CD4-positive, alpha-beta T cell treated with Interleukin-1 beta for 1 hour (primary cell): Measurements from ENCODE around the gene UBALD2.
"Not testable (repeated sequence)": the region's sequence is repeated elsewhere in the genome, so short reads cannot be mapped to it uniquely, and the experiment has no call there.

ENCODE experiments used
- DNase-seq, 2 donors: peaks; one replicate each; pipeline ENCODE4 v3.0.0-alpha.2; 2020 to 2022

The UBALD2 gene

GRCh38 chr17:76264755-76265623 is at the start of gene UBALD2:
Gene UBALD2, plus strand, starts transcription at chr17:76265348. Its CDS starts 158 bp downstream, at chr17:76265506.
- DNase-seq = peak; percentile 99

- DNase-seq = no peak
These were observed 48.1 kb upstream of the UBALD2 start for GRCh38 chr17:76217081-76217480.

GRCh38 chr17:76219670-76220383 is 45.3 kb upstream of the UBALD2 start:
- no peak for DNase-seq

GRCh38 chr17:76223802-76224201 is 41.3 kb upstream of the UBALD2 start:
- DNase-seq = no peak

- not testable (repeated sequence) for DNase-seq
These were observed 39.6 kb upstream of the UBALD2 start for GRCh38 chr17:76225373-76226086.

- DNase-seq = not testable (repeated sequence)
These were observed 38.4 kb upstream of the UBALD2 start for GRCh38 chr17:76226749-76227148.

DNA sequence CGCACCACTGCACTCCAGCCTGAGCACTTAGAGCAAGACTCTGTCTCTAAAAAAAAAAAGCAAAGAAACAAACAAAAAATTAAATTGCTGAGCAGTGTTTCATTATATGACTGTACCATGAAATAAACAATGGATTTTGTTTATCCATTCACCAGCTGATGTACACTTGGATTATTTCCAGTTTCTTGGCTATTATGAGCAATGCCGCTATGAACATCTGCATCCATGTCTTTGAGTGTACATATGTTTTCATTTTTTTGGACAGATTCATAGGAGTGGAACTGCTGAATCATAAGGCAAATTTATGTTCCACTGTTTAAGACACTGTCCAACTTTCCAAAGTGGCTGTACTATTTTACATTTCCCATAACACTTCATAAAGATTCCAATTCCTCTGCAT is 32.8 kb upstream of the UBALD2 start:
- no peak for DNase-seq

- DNase-seq = no peak
These were observed 31.4 kb upstream of the UBALD2 start for GRCh38 chr17:76233588-76234353.

GRCh38 chr17:76234354-76234679 is 30.8 kb upstream of the UBALD2 start:
- DNase-seq = no peak

DNA sequence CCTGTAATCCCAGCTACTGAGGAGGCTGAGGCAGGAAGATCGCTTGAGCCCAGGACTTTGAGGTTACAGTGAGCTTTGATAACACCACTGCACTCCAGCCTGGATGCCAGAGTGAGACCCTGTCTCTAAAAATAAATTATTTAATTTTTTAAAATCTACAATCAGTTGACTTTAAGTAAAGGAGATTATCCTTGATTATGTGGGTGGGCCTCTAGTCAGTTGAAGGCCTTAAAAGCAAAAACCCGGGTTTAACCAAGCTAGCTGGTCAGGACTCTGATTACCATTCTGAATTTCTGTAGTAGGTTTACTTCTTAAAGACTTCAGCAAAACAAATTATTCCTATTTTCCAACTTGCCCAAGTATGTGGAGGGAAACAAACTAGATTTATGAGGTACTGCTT is 29.3 kb upstream of the UBALD2 start:
- DNase-seq = no peak

- no peak for DNase-seq
These were observed 28.5 kb upstream of the UBALD2 start for GRCh38 chr17:76236603-76237002.

DNA sequence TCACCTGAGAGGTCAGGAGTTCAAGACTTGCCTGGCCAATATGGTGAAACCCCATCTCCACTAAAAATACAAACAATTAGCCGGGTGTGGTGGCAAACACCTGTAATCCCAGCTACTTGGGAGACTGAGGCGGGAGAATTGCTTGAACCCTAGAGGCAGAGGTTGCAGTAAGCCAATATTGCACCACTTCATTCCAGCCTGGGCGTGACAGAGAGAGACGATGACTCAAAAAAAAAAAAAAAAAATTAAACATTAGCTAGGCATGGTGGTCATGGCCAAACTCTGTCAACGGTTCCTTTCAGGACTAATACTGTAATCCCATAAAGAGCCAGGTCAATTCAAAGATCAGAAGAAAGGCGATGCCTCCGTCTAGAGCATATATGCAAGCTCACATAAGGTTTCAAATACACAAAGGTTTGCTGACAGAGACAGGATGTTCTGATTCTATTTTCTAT is 27.3 kb upstream of the UBALD2 start:
- DNase-seq = no peak

- no peak for DNase-seq
These were observed 26.2 kb upstream of the UBALD2 start for GRCh38 chr17:76238847-76239537.

GRCh38 chr17:76239538-76240274 is 25.4 kb upstream of the UBALD2 start:
- no peak for DNase-seq

DNA sequence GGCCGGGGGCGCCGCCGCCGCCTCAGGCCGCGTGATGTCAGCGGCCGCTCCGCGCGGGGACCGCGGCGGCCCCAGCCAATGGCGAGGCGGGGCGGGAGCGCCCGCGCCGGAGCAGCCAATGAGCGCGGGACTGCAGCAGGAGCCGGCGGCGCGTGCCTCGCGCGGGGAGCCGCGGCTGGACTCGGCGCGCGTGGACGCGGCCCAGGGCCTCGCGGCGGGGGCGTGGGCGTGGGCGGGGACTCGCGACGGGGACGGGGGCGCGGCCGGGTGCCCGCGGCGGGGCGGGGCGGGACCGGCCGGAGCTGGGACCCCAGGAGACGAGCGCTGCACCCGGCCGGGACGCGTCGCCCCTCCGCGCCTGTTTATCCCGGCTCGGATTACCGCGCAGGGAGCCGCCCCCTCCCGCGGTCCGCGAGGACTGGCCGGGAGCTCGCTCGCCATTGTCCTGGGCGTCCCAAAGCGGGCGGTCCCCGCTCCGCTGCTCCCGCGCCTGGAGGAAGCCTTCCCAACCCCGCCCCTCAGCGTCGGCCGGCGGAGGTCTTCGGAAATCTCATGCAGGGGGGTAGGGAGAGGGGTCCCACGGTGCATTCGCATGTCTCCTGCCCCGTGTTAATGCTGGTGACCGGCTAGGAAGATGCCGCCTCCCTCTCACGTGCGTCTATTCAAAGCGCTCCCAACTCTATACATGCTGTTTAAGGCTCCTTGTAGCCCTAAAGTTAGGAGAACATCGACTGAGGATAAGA is 24.5 kb upstream of the UBALD2 start, which contains the start of gene RNF157:
Gene RNF157 (minus strand): TSS at position 33 of the 743 bp plus-strand sequence. CDS start 253 bp downstream, outside the sequence.
- peak; percentile 75 to 81 for DNase-seq

DNA sequence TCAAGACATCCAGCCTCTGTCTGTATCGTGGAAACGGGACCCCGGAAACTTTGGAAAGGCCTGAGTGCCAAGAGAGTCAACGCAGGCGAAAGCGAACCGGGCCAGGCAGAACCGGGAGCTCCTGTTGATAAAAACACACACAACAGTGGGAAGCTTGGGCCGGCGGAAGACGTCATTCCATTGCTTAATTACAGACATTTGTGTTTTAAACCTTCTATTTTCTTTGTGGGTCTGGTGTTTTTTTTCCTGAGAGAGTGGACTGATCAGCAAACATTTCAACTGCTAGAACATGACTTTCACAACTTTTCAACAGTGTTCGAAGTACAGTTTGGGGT is 24.0 kb upstream of the UBALD2 start:
- DNase-seq = no peak

- no peak for DNase-seq
These were observed 23.4 kb upstream of the UBALD2 start for GRCh38 chr17:76241691-76242255.

DNA sequence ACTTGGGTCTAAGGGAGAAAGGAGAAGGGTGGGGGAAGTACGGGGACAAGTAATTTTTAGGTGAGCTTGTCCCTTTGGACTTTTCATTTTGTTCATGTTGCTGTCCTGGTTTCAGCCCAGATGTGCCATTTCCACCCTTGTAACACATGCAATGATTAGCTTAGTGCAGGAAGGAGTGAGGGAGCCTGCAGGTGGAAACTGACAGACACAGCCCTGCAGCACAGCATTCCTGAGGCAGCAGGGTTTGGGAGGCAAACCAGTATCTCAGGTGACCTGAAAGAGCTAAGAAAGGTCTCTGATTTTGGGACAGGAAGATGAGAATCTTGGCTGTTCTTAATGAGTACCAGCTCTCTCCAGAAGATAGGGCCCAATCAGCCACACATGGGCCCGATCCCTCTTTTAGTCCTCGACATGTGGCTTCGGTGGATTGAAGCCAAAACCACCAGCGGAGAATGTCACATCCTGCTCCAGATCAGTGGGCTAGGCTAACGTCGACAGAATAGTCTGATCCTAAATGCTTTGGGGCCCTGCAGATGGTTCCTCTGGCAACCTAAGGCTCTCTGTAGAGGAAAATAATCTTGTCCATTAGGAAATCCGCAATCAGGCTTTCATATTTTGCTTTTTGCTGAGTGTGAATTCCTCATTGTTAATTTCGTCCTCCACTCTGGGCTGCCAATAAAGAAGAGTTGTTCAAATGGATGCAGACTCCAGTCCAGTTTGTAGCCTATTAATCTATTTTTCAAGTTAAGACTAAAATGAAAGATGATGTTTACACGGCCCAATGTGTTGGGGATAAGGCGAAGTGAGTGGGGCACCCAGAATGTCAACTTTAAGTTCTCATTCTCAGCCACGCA is 21.1 kb upstream of the UBALD2 start:
- no peak for DNase-seq

GRCh38 chr17:76244721-76245120 is 20.4 kb upstream of the UBALD2 start:
- DNase-seq = not testable (repeated sequence)
